IMR-90 (cell line): ENCODE results near the gene TMEM63C. TPM values are rescaled to one million over a fixed set of nuclear protein-coding genes. Genes with fewer than 3 reads are reported as not detected.

ENCODE experiments used
- ATAC-seq: fragments of 200-7000 bp; cut with Tn5 transposase; 2 replicates; pipeline ENCODE4 v1.9.1; 2020; ENCODE audit warnings: low read depth, mild to moderate bottlenecking, moderate library complexity
- BruUV-seq: library from RNA; stranded (reverse); fragments of 400-500 nt; replicated peaks from 2 replicates; lab custom pipeline; 2021; lab: Mats Ljungman, UMichigan
- CTCF ChIA-PET: fragments of 300-600 bp; formaldehyde crosslinking; extraction: SDS; loops from one replicate; lab custom pipeline; 2021; ENCODE audit warnings: antibody characterized with exemption; lab: Yijun Ruan, JAX
- POLR2A ChIA-PET: fragments of 300-600 bp; sonication (Branson Sonifier 250); formaldehyde crosslinking; loops from one replicate; lab custom pipeline; 2022; ENCODE audit warnings: antibody characterized with exemption; ENCODE audit not compliant: unreplicated experiment; lab: Charles Lee
- DNase-seq: peaks from one replicate; pipeline ENCODE4 v3.0.0; 2013
- H2AFZ ChIP-seq: replicated peaks from 2 replicates; pipeline ENCODE3; 2013; ENCODE audit warnings: low read length, mild to moderate bottlenecking; ENCODE audit not compliant: poor library complexity
- H2AK5ac ChIP-seq: 2 replicates; pipeline ENCODE4 v1.6.1; 2013; ENCODE audit warnings: low read depth, low read length, inconsistent platforms
- H2AK9ac ChIP-seq: replicated peaks from 2 replicates; pipeline ENCODE3; 2013; ENCODE audit warnings: mild to moderate bottlenecking, low read depth, low read length, moderate library complexity; ENCODE audit not compliant: poor library complexity
- H2BK120ac ChIP-seq: 2 replicates; pipeline ENCODE4 v1.6.1; 2013; ENCODE audit warnings: low read depth, low read length, inconsistent platforms
- H2BK15ac ChIP-seq: 3 replicates; pipeline ENCODE4 v1.6.1; 2013; ENCODE audit warnings: low read depth, low read length, inconsistent platforms
- H2BK20ac ChIP-seq: 2 replicates; pipeline ENCODE4 v1.6.1; 2013; ENCODE audit warnings: low read depth, mild to moderate bottlenecking, inconsistent platforms, low read length, moderate library complexity
- H2BK5ac ChIP-seq: 2 replicates; pipeline ENCODE4 v1.6.1; 2013; ENCODE audit warnings: mild to moderate bottlenecking, low read depth, low read length, inconsistent platforms; ENCODE audit not compliant: poor library complexity, severe bottlenecking
- H3K14ac ChIP-seq: replicated peaks from 2 replicates; pipeline ENCODE4 v1.6.1; 2013; ENCODE audit warnings: low read depth, low read length, inconsistent platforms
- H3K18ac ChIP-seq: 2 replicates; pipeline ENCODE4 v1.6.1; 2013; ENCODE audit warnings: low read depth, low read length, control low read depth
- H3K23ac ChIP-seq: 2 replicates; pipeline ENCODE4 v1.6.1; 2013; ENCODE audit warnings: low read depth, low read length, inconsistent platforms
- H3K27ac ChIP-seq: 2 replicates; pipeline ENCODE4 v1.5.1; 2013; ENCODE audit warnings: mild to moderate bottlenecking, control low read depth, low read length; ENCODE audit not compliant: insufficient read depth
- H3K27me3 ChIP-seq: 2 replicates; pipeline ENCODE4 v1.6.1; 2013; ENCODE audit warnings: low read length; ENCODE audit not compliant: control insufficient read depth, insufficient read depth
- H3K36me3 ChIP-seq: 2 replicates; pipeline ENCODE4 v1.6.1; 2013; ENCODE audit warnings: low read length, mixed read lengths; ENCODE audit not compliant: control insufficient read depth, insufficient read depth
- H3K4ac ChIP-seq: 2 replicates; pipeline ENCODE4 v1.6.1; 2013; ENCODE audit warnings: low read depth, low read length, inconsistent platforms
- H3K4me1 ChIP-seq: 2 replicates; pipeline ENCODE4 v1.6.1; 2013; ENCODE audit warnings: low read length, mixed read lengths; ENCODE audit not compliant: control insufficient read depth, insufficient read depth
- H3K4me2 ChIP-seq: 2 replicates; pipeline ENCODE4 v1.6.1; 2013; ENCODE audit warnings: low read depth, mild to moderate bottlenecking, control low read depth, low read length, moderate library complexity
- H3K4me3 ChIP-seq: 2 replicates; pipeline ENCODE4 v1.5.1; 2013; ENCODE audit warnings: low read depth, mild to moderate bottlenecking, control low read depth, low read length, moderate library complexity; ENCODE audit not compliant: insufficient read depth
- H3K56ac ChIP-seq: 2 replicates; pipeline ENCODE4 v1.6.1; 2013; ENCODE audit warnings: low read length, inconsistent platforms; ENCODE audit not compliant: insufficient read depth; ENCODE audit errors: extremely low read depth
- H3K79me1 ChIP-seq, 2 experiments: 2 replicates each; pipeline ENCODE4 v1.6.1; 2013; ENCODE audit warnings: low read length in 2 of 2, inconsistent platforms in 1 of 2, low read depth in 1 of 2
- H3K9ac ChIP-seq: 2 replicates; pipeline ENCODE4 v1.6.1; 2013; ENCODE audit warnings: low read depth, low read length, control low read depth
- H3K9me1 ChIP-seq: 2 replicates; pipeline ENCODE4 v1.6.1; 2013; ENCODE audit warnings: low read length, inconsistent platforms; ENCODE audit not compliant: insufficient read depth
- H3K9me3 ChIP-seq: 2 replicates; pipeline ENCODE4 v1.6.1; 2013; ENCODE audit warnings: low read length; ENCODE audit not compliant: control insufficient read depth, insufficient read depth
- H4K20me1 ChIP-seq: 2 replicates; pipeline ENCODE4 v1.6.1; 2013; ENCODE audit warnings: low read length, inconsistent platforms; ENCODE audit not compliant: insufficient read depth
- H4K5ac ChIP-seq: 2 replicates; pipeline ENCODE4 v1.6.1; 2013; ENCODE audit warnings: mild to moderate bottlenecking, low read depth, low read length, control low read depth
- H4K8ac ChIP-seq, 2 experiments: 2 replicates each; pipeline ENCODE4 v1.6.1; 2013; ENCODE audit warnings: low read depth in 2 of 2, low read length in 2 of 2, control low read depth in 1 of 2, inconsistent platforms in 1 of 2
- H4K91ac ChIP-seq: 2 replicates; pipeline ENCODE4 v1.6.1; 2013; ENCODE audit warnings: low read depth, low read length, inconsistent platforms; ENCODE audit not compliant: insufficient read depth
- BHLHE40 ChIP-seq: fragments of 150-350 bp; IDR thresholded peaks from 2 replicates; pipeline ENCODE4 v1.6.1; 2016; ENCODE audit warnings: mild to moderate bottlenecking, low read depth, low read length
- CEBPB ChIP-seq: IDR thresholded peaks from 2 replicates; pipeline ENCODE4 v1.6.1; 2012; ENCODE audit warnings: low read depth, low read length, improper control_type of control experiment
- CHD1 ChIP-seq: IDR thresholded peaks from 2 replicates; pipeline ENCODE4 v1.6.1; 2012; ENCODE audit warnings: low read depth, low read length, improper control_type of control experiment
- ELK1 ChIP-seq: fragments of 150-350 bp; IDR thresholded peaks from 2 replicates; pipeline ENCODE4 v1.6.1; 2016; ENCODE audit warnings: low read depth, mild to moderate bottlenecking, low read length, moderate library complexity, borderline replicate concordance
- FOS ChIP-seq: fragments of 150-350 bp; IDR thresholded peaks from 2 replicates; pipeline ENCODE4 v1.6.1; 2016; ENCODE audit warnings: low read depth, low read length
- MAFK ChIP-seq: IDR thresholded peaks from 2 replicates; pipeline ENCODE4 v1.6.1; 2012; ENCODE audit warnings: low read depth, low read length, improper control_type of control experiment
- MAZ ChIP-seq: IDR thresholded peaks from 2 replicates; pipeline ENCODE4 v1.6.1; 2012; ENCODE audit warnings: low read depth, mild to moderate bottlenecking, low read length, improper control_type of control experiment, moderate library complexity, borderline replicate concordance
- MXI1 ChIP-seq: IDR thresholded peaks from 2 replicates; pipeline ENCODE4 v1.6.1; 2012; ENCODE audit warnings: low read depth, mild to moderate bottlenecking, low read length, moderate library complexity, borderline replicate concordance
- NFE2L2 ChIP-seq: fragments of 150-350 bp; IDR thresholded peaks from 2 replicates; pipeline ENCODE4 v1.6.1; 2016; ENCODE audit warnings: low read depth, mild to moderate bottlenecking, low read length
- POLR2A ChIP-seq: IDR thresholded peaks from 2 replicates; pipeline ENCODE4 v1.6.1; 2012; ENCODE audit warnings: mild to moderate bottlenecking, low read depth, low read length
- RAD21 ChIP-seq: IDR thresholded peaks from 2 replicates; pipeline ENCODE4 v1.6.1; 2012; ENCODE audit warnings: low read length, improper control_type of control experiment
- RFX5 ChIP-seq: IDR thresholded peaks from 2 replicates; pipeline ENCODE4 v1.8.0; 2012; ENCODE audit warnings: low read depth, mild to moderate bottlenecking, low read length, moderate library complexity
- SMC3 ChIP-seq: fragments of 150-350 bp; IDR thresholded peaks from 2 replicates; pipeline ENCODE4 v1.6.1; 2016; ENCODE audit warnings: low read depth, mild to moderate bottlenecking, antibody characterized with exemption, low read length, moderate library complexity
- whole genome bisulfite sequencing, 2 experiments: methylation state at CpG; one replicate each; pipeline versions ENCODE4 v1.1.5 to v1.1.7; 2013; ENCODE audit warnings: missing lambda C conversion rate in 2 of 2; ENCODE audit not compliant: insufficient read length in 1 of 2; ENCODE audit errors: extremely low coverage in 2 of 2; 5-methylcytosine and 5-hydroxymethylcytosine counted together
- dilution Hi-C: fragments of 300-500 bp; cut with HindIII; formaldehyde crosslinking; loops from one replicate; pipeline ENCODE4 v1.14.3; 2018; ENCODE audit warnings: low sequenced_read_pairs; ENCODE audit not compliant: unreplicated experiment
- in situ Hi-C: fragments of 300-500 bp; cut with MboI; formaldehyde crosslinking; loops from 3 replicates; pipeline ENCODE4 v1.14.3; 2019; ENCODE audit warnings: low sequenced_read_pairs, inconsistent platforms, mixed read lengths
- intact Hi-C: fragments of 100-400 bp; cut with micrococcal nuclease; formaldehyde crosslinking; loops from 2 replicates; pipeline ENCODE4 v1.10.0; 2022
- polyA plus RNA-seq, 3 experiments: library from polyadenylated mRNA; depleted of rRNA; stranded (reverse); fragments of >200 nt; gene quantifications; 2 replicates each; pipeline ENCODE4 v1.2.3, GENCODE V29; 2012; ENCODE audit warnings: low replicate concordance in 1 of 3
- total RNA-seq: library from RNA; depleted of rRNA; stranded (reverse); fragments of >200 nt; gene quantifications from 2 replicates; pipeline ENCODE4 v1.2.3, GENCODE V29; 2012
- TF ChIP-seq, protein P1 (sequence below): fragments of 150-350 bp; IDR thresholded peaks from 2 replicates; pipeline ENCODE4 v1.6.1; 2017; ENCODE audit warnings: mild to moderate bottlenecking, antibody characterized with exemption, low read length, low read depth
- TF ChIP-seq, protein P2 (sequence below): conservative IDR thresholded peaks from 2 replicates; pipeline ENCODE4 v1.5.1; 2012; ENCODE audit warnings: mild to moderate bottlenecking, low read depth, low read length, improper control_type of control experiment

Gene TMEM63C
- total and polyA plus RNA-seq, 2 of the 4 experiments (the other 2 are of a cell fraction): under 0.01 TPM; not detected in 1

- in situ Hi-C loops (no loop called here), intact Hi-C loops (no loop called here), dilution Hi-C loops (no loop called here)
- Histone ChIP-seq H3K56ac (no peak overlapping the region), H2BK120ac (no peak overlapping the region), H3K23ac (no peak overlapping the region), H3K36me3 (no peaks in the 10 kb centered on the region), H3K14ac (no peak overlapping the region), H3K27ac (no peak overlapping the region), H4K8ac (no peak overlapping the region), H3K79me1 (no peaks in the 10 kb centered on the region), H2AK9ac (no peak overlapping the region), H3K9me3 (no peaks in the 10 kb centered on the region), H3K4ac (no peak overlapping the region), H4K20me1 (no peaks in the 10 kb centered on the region), H3K4me1 (no peaks in the 10 kb centered on the region), H4K5ac (no peak overlapping the region), H3K27me3 (peaks cover 8% of the 10 kb centered on the region; the same call in 1 of the 2 replicates), H4K91ac (no peak overlapping the region), H3K4me3 (no peak overlapping the region), H2AK5ac (no peak overlapping the region), H2BK5ac (no peak overlapping the region), H3K9me1 (no peaks in the 10 kb centered on the region), H2AFZ (no peak overlapping the region), H3K18ac (no peak overlapping the region), H2BK20ac (no peak overlapping the region), H3K9ac (no peak overlapping the region), H2BK15ac (no peak overlapping the region), H3K4me2 (no peak overlapping the region)
- ChIA-PET CTCF (no interaction called here), POLR2A (no interaction called here)
- DNase-seq (no peak), ATAC-seq (no peak)
- BruUV-seq: no TSS peak
- 80% methylated on average over 5 of the region's 14 CpGs; no CpG with 5 or more reads in 1 of the 2 experiments for WGBS, 2 experiments
- TF ChIP-seq MAFK (no peak), FOS (no peak), POLR2A (no peak), RFX5 (no peak), ELK1 (no peak), BHLHE40 (no peak), NFE2L2 (no peak), MAZ (no peak), RAD21 (no peak), CHD1 (no peak), CEBPB (no peak), MXI1 (no peak), SMC3 (no peak)
- TF ChIP-seq, protein P1, sequence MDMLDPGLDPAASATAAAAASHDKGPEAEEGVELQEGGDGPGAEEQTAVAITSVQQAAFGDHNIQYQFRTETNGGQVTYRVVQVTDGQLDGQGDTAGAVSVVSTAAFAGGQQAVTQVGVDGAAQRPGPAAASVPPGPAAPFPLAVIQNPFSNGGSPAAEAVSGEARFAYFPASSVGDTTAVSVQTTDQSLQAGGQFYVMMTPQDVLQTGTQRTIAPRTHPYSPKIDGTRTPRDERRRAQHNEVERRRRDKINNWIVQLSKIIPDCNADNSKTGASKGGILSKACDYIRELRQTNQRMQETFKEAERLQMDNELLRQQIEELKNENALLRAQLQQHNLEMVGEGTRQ: no peak
- TF ChIP-seq, protein P2, sequence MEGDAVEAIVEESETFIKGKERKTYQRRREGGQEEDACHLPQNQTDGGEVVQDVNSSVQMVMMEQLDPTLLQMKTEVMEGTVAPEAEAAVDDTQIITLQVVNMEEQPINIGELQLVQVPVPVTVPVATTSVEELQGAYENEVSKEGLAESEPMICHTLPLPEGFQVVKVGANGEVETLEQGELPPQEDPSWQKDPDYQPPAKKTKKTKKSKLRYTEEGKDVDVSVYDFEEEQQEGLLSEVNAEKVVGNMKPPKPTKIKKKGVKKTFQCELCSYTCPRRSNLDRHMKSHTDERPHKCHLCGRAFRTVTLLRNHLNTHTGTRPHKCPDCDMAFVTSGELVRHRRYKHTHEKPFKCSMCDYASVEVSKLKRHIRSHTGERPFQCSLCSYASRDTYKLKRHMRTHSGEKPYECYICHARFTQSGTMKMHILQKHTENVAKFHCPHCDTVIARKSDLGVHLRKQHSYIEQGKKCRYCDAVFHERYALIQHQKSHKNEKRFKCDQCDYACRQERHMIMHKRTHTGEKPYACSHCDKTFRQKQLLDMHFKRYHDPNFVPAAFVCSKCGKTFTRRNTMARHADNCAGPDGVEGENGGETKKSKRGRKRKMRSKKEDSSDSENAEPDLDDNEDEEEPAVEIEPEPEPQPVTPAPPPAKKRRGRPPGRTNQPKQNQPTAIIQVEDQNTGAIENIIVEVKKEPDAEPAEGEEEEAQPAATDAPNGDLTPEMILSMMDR: no peak
Observed at GRCh38 chr14:77225892-77226557, 44.4 kb downstream of the TMEM63C start.
